Embryonic facial prominence (tissue), 1 donor: ENCODE results near the gene FAM83E.
"Not testable (repeated sequence)": the region's sequence is repeated elsewhere in the genome, so short reads cannot be mapped to it uniquely, and the experiment has no call there.

ENCODE experiments used
- DNase-seq: peaks from one replicate; pipeline ENCODE4 v3.0.0-alpha.2; 2016; ENCODE audit errors: extremely low spot score

FAM83E gene

GRCh38 chr19:48614436-48615230 is at the start of gene FAM83E:
FAM83E (minus strand) TSS chr19:48615076; CDS start chr19:48613372, 1,704 bp downstream.
- no peak for DNase-seq

GRCh38 chr19:48664476-48664875 is 49.6 kb upstream of the FAM83E start:
- no peak for DNase-seq

- no peak for DNase-seq
These were observed 48.8 kb upstream of the FAM83E start for GRCh38 chr19:48663667-48664066.

GRCh38 chr19:48661711-48662090 is 46.8 kb upstream of the FAM83E start:
- DNase-seq, result no peak

- no peak for DNase-seq
These were observed 46.2 kb upstream of the FAM83E start for GRCh38 chr19:48660852-48661710.

- no peak for DNase-seq
These were observed 44.9 kb upstream of the FAM83E start for GRCh38 chr19:48659768-48660167.

GRCh38 chr19:48658483-48658882 is 43.6 kb upstream of the FAM83E start:
- no peak for DNase-seq

GRCh38 chr19:48657828-48658227 is 43.0 kb upstream of the FAM83E start:
- DNase-seq, result not testable (repeated sequence)

GRCh38 chr19:48656840-48657474 is 42.1 kb upstream of the FAM83E start:
- DNase-seq, result peak; percentile 67

- no peak for DNase-seq
These were observed 39.6 kb upstream of the FAM83E start for GRCh38 chr19:48654299-48655059.

- DNase-seq, result no peak
These were observed 36.8 kb upstream of the FAM83E start for GRCh38 chr19:48651683-48652048.

GRCh38 chr19:48650974-48651682 is 36.3 kb upstream of the FAM83E start:
- no peak for DNase-seq

GRCh38 chr19:48648134-48648533 is 33.3 kb upstream of the FAM83E start:
- peak; percentile 3 for DNase-seq

GRCh38 chr19:48646722-48647216 is 31.9 kb upstream of the FAM83E start:
- peak; percentile 5 for DNase-seq

GRCh38 chr19:48646001-48646721 is 31.3 kb upstream of the FAM83E start, which contains the start of gene CA11:
CA11 (minus strand) TSS chr19:48646187; CDS start chr19:48645632, 555 bp downstream.
- peak; percentile 85 for DNase-seq

- no peak for DNase-seq
These were observed 30.7 kb upstream of the FAM83E start for GRCh38 chr19:48645620-48646000.

- peak; percentile 74 for DNase-seq
These were observed 30.2 kb upstream of the FAM83E start for GRCh38 chr19:48644839-48645619.

- peak; percentile 5 for DNase-seq
These were observed 29.5 kb upstream of the FAM83E start for GRCh38 chr19:48644355-48644754.

- DNase-seq, result no peak
These were observed 28.0 kb upstream of the FAM83E start for GRCh38 chr19:48642862-48643261.
